SK-N-SH (cell line): ENCODE measurements around the gene LCOR.

ENCODE experiments used
- CHD2 ChIP-seq: fragments of 150-350 bp; IDR thresholded peaks from 2 replicates; pipeline ENCODE4 v1.6.1; 2018; ENCODE audit warnings: low read length; ENCODE audit not compliant: partially characterized antibody
- ELF1 ChIP-seq: IDR thresholded peaks from 2 replicates; pipeline ENCODE4 v1.4.0; 2012
- JUND ChIP-seq: IDR thresholded peaks from 2 replicates; pipeline ENCODE4 v1.4.0; 2012
- MAX ChIP-seq: IDR thresholded peaks from 2 replicates; pipeline ENCODE4 v1.4.0; 2012; ENCODE audit warnings: low read depth
- MXI1 ChIP-seq: IDR thresholded peaks from 2 replicates; pipeline ENCODE4 v1.6.1; 2012; ENCODE audit warnings: mild to moderate bottlenecking, low read depth, low read length, improper control_type of control experiment
- NFIC ChIP-seq: IDR thresholded peaks from 2 replicates; pipeline ENCODE4 v1.4.0; 2012; ENCODE audit warnings: borderline replicate concordance
- RCOR1 ChIP-seq: fragments of 150-350 bp; IDR thresholded peaks from 2 replicates; pipeline ENCODE4 v1.6.1; 2017; ENCODE audit warnings: antibody characterized with exemption, low read length
- TAF1 ChIP-seq: IDR thresholded peaks from 2 replicates; pipeline ENCODE4 v1.6.1; 2012; ENCODE audit warnings: low read depth, mild to moderate bottlenecking, low read length, moderate library complexity, borderline replicate concordance
- TF ChIP-seq, protein P1 (sequence below): fragments of 200-600 bp; sonication (generic); IDR thresholded peaks from 2 replicates; pipeline ENCODE4 v1.6.1; 2017; ENCODE audit warnings: antibody characterized with exemption, mild to moderate bottlenecking, moderate library complexity
- TF ChIP-seq, protein P2 (sequence below): IDR thresholded peaks from 2 replicates; pipeline ENCODE4; 2012
- TF ChIP-seq, protein P3 (sequence below): IDR thresholded peaks from 2 replicates; pipeline ENCODE4 v1.6.1; 2012; ENCODE audit warnings: mild to moderate bottlenecking, low read depth, low read length, moderate library complexity

GRCh38 chr10:97040706-97041105 is 208.6 kb downstream of the LCOR start:
- TF ChIP-seq, protein P1, sequence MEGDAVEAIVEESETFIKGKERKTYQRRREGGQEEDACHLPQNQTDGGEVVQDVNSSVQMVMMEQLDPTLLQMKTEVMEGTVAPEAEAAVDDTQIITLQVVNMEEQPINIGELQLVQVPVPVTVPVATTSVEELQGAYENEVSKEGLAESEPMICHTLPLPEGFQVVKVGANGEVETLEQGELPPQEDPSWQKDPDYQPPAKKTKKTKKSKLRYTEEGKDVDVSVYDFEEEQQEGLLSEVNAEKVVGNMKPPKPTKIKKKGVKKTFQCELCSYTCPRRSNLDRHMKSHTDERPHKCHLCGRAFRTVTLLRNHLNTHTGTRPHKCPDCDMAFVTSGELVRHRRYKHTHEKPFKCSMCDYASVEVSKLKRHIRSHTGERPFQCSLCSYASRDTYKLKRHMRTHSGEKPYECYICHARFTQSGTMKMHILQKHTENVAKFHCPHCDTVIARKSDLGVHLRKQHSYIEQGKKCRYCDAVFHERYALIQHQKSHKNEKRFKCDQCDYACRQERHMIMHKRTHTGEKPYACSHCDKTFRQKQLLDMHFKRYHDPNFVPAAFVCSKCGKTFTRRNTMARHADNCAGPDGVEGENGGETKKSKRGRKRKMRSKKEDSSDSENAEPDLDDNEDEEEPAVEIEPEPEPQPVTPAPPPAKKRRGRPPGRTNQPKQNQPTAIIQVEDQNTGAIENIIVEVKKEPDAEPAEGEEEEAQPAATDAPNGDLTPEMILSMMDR: no peak
- TF ChIP-seq TAF1: no peak
- TF ChIP-seq NFIC: no peak
- no peak for TF ChIP-seq MXI1
- TF ChIP-seq MAX: no peak
- TF ChIP-seq ELF1: no peak
- no peak for TF ChIP-seq RCOR1
- TF ChIP-seq, protein P2, sequence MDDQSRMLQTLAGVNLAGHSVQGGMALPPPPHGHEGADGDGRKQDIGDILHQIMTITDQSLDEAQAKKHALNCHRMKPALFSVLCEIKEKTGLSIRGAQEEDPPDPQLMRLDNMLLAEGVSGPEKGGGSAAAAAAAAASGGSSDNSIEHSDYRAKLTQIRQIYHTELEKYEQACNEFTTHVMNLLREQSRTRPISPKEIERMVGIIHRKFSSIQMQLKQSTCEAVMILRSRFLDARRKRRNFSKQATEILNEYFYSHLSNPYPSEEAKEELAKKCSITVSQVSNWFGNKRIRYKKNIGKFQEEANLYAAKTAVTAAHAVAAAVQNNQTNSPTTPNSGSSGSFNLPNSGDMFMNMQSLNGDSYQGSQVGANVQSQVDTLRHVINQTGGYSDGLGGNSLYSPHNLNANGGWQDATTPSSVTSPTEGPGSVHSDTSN: no peak
- TF ChIP-seq CHD2: no peak
- TF ChIP-seq, protein P3, sequence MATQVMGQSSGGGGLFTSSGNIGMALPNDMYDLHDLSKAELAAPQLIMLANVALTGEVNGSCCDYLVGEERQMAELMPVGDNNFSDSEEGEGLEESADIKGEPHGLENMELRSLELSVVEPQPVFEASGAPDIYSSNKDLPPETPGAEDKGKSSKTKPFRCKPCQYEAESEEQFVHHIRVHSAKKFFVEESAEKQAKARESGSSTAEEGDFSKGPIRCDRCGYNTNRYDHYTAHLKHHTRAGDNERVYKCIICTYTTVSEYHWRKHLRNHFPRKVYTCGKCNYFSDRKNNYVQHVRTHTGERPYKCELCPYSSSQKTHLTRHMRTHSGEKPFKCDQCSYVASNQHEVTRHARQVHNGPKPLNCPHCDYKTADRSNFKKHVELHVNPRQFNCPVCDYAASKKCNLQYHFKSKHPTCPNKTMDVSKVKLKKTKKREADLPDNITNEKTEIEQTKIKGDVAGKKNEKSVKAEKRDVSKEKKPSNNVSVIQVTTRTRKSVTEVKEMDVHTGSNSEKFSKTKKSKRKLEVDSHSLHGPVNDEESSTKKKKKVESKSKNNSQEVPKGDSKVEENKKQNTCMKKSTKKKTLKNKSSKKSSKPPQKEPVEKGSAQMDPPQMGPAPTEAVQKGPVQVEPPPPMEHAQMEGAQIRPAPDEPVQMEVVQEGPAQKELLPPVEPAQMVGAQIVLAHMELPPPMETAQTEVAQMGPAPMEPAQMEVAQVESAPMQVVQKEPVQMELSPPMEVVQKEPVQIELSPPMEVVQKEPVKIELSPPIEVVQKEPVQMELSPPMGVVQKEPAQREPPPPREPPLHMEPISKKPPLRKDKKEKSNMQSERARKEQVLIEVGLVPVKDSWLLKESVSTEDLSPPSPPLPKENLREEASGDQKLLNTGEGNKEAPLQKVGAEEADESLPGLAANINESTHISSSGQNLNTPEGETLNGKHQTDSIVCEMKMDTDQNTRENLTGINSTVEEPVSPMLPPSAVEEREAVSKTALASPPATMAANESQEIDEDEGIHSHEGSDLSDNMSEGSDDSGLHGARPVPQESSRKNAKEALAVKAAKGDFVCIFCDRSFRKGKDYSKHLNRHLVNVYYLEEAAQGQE: no peak
- no peak for TF ChIP-seq JUND
